ENCODE measurements around the gene TET3. TPM values are rescaled to one million over a fixed set of nuclear protein-coding genes. Genes with fewer than 3 reads are reported as not detected.

The TET3 gene
- total and polyA plus RNA-seq, 2 of the 8 experiments (the other 6 are each of a cell fraction or from before 2014, with no cell fraction given): 4.5 to 21.1 TPM

GRCh38 chr2:74029714-74030397 is 45.1 kb downstream of the TET3 start:
- no peak overlapping the region for H2AK5ac ChIP-seq (ENCODE audit: low read depth, low read length)
- WGBS, 2 experiments (ENCODE audit: extremely low coverage in 1 of 2, insufficient coverage in 1 of 2, insufficient read length in 1 of 2, insufficient replicate concordance in 2 of 2, low coverage in 1 of 2, low lambda C conversion rate in 2 of 2, missing lambda C conversion rate in 1 of 2): 91% methylated on average over 2 of the region's 2 CpGs; no CpG with 5 or more reads in 1 of the 2 experiments
- H2BK20ac ChIP-seq (ENCODE audit: low read length): no peak overlapping the region
- H3K23ac ChIP-seq (ENCODE audit: insufficient read length): no peak overlapping the region
- H3K23me2 ChIP-seq (ENCODE audit: low read depth, low read length): no peaks in the 10 kb centered on the region
- ChIA-PET POLR2A (ENCODE audit: partially characterized antibody) (interaction anchor here (1.1 to 1.8 kb wide), 2 partner anchors 9 to 58 kb away, joined by 3 to 4 read pairs; no protein-coding TSS in a partner anchor), CTCF (ENCODE audit: partially characterized antibody) (interaction anchor here (0.6 to 1.0 kb wide), 2 partner anchors 10 to 23 kb away, joined by 3 read pairs; no protein-coding TSS in a partner anchor)
- H3K56ac ChIP-seq (replicated peaks; ENCODE audit: insufficient read length, low read depth, low read length): no peak overlapping the region
- peaks cover 0 to 7% of the 10 kb centered on the region in 2 experiments; a peak in 1 of 4 replicates for H3K9me3 ChIP-seq (ENCODE audit: insufficient read depth in 2 of 2, low read depth in 1 of 2, low read length in 1 of 2)
- H4K5ac ChIP-seq (ENCODE audit: insufficient read length, low read depth, low read length): no peak overlapping the region
- no peak overlapping the region for H4K8ac ChIP-seq (ENCODE audit: extremely low read depth, insufficient read depth, low read length)
- H3K79me2 ChIP-seq (ENCODE audit: control insufficient read depth in 1 of 2, insufficient read depth in 2 of 2, low read length in 2 of 2): peaks cover 0 to 75% of the 10 kb centered on the region in 2 experiments; a peak in 3 of 4 replicates
- no peak overlapping the region for H2BK12ac ChIP-seq (ENCODE audit: low read depth, low read length)
- FAIRE-seq: no peak
- H2AFZ ChIP-seq (ENCODE audit: low read length): no peak overlapping the region
- H2BK120ac ChIP-seq (replicated peaks; ENCODE audit: low read depth, low read length): no peak overlapping the region
- no peak overlapping the region for H3K4me2 ChIP-seq (ENCODE audit: insufficient read depth in 1 of 2, low read depth in 2 of 2, low read length in 2 of 2)
- no peak overlapping the region for H3K4ac ChIP-seq (replicated peaks; ENCODE audit: insufficient read length, low read depth, low read length)
- H3K18ac ChIP-seq (ENCODE audit: extremely low read depth, low read length): no peak overlapping the region
- H3K27me3 ChIP-seq (replicated peaks in 1 of 4; ENCODE audit: control insufficient read depth in 3 of 4, extremely low read depth in 1 of 4, insufficient read depth in 3 of 4, low read length in 3 of 4): no peaks in the 10 kb centered on the region
- no peak overlapping the region for H3K27ac ChIP-seq (ENCODE audit: low read depth, low read length)
- no peak overlapping the region for H2BK5ac ChIP-seq (ENCODE audit: low read depth, low read length)
- peaks cover 0 to 5% of the 10 kb centered on the region in 2 experiments for H4K20me1 ChIP-seq (replicated peaks in 1 of 2; ENCODE audit: control insufficient read depth in 1 of 2, insufficient read depth in 2 of 2, low read length in 2 of 2)
- TF ChIP-seq CTCF (IDR thresholded peaks at IDR 0.05; ENCODE audit: control extremely low read depth in 1 of 3, insufficient read depth in 1 of 3, low read depth in 1 of 3, low read length in 3 of 3) (no peak), ASH2L (IDR thresholded peaks at IDR 0.05; ENCODE audit: low read length) (no peak), POU5F1 (IDR thresholded peaks at IDR 0.05; ENCODE audit: low read depth, low read length) (no peak), BACH1 (IDR thresholded peaks at IDR 0.05; ENCODE audit: low read length) (no peak), KDM4A (IDR thresholded peaks at IDR 0.05; ENCODE audit: low read depth, low read length, severe bottlenecking) (no peak), RBBP5 (IDR thresholded peaks at IDR 0.05; ENCODE audit: borderline replicate concordance, low read depth, low read length) (no peak), GTF2F1 (IDR thresholded peaks at IDR 0.05; ENCODE audit: borderline replicate concordance, low read depth, low read length) (no peak), CEBPB (IDR thresholded peaks at IDR 0.05; ENCODE audit: low read depth, low read length) (no peak), EP300 (IDR thresholded peaks at IDR 0.05; ENCODE audit: borderline replicate concordance in 1 of 2, low read depth in 2 of 2, low read length in 2 of 2) (no peak), JUN (IDR thresholded peaks at IDR 0.05; ENCODE audit: low read depth, low read length) (no peak)
- no peaks in the 10 kb centered on the region for H3K36me3 ChIP-seq (ENCODE audit: control insufficient read depth in 2 of 4, insufficient read depth in 4 of 4, low read length in 3 of 4)
- no peak overlapping the region for H3K9ac ChIP-seq (replicated peaks in 1 of 4; ENCODE audit: extremely low read depth in 1 of 4, low read depth in 3 of 4, low read length in 3 of 4)
- peaks cover 10% of the 10 kb centered on the region for H3K79me1 ChIP-seq (ENCODE audit: low read depth, low read length)
- H2BK15ac ChIP-seq (ENCODE audit: low read length): no peak overlapping the region
- DNase-seq (ENCODE audit: low read depth in 1 of 2, low spot score in 2 of 2): no peak
- H3K4me1 ChIP-seq (replicated peaks in 1 of 4; ENCODE audit: control insufficient read depth in 3 of 4, insufficient read depth in 4 of 4, low read length in 3 of 4): peaks cover 15 to 30% (median 22%) of the 10 kb centered on the region in 4 experiments
- no peak overlapping the region for H4K91ac ChIP-seq (replicated peaks; ENCODE audit: insufficient read length, low read length)
- H3K14ac ChIP-seq (ENCODE audit: insufficient read length): no peak overlapping the region
- H3K4me3 ChIP-seq (ENCODE audit: extremely low read depth in 1 of 4, insufficient read depth in 2 of 4, low read depth in 3 of 4, low read length in 4 of 4): no peak overlapping the region

All from H1 (cell line).